HFF-Myc (cell line): ENCODE results near the gene DLGAP1.

Source experiments
- DNase-seq: peaks from one replicate; pipeline ENCODE4 v3.0.0-alpha.2; 2011; ENCODE audit warnings: low read depth; ENCODE audit errors: extremely low read depth
- H3K4me3 ChIP-seq: replicated peaks from 2 replicates; pipeline ENCODE4 v1.5.1; 2011; ENCODE audit warnings: low read depth, mild to moderate bottlenecking, control low read depth, low read length
- TF ChIP-seq, protein P1 (sequence below): IDR thresholded peaks from 2 replicates; pipeline ENCODE4 v1.5.1; 2012; ENCODE audit warnings: mild to moderate bottlenecking, low read depth, low read length, control low read depth; ENCODE audit errors: missing control alignments

DLGAP1 gene

DNA sequence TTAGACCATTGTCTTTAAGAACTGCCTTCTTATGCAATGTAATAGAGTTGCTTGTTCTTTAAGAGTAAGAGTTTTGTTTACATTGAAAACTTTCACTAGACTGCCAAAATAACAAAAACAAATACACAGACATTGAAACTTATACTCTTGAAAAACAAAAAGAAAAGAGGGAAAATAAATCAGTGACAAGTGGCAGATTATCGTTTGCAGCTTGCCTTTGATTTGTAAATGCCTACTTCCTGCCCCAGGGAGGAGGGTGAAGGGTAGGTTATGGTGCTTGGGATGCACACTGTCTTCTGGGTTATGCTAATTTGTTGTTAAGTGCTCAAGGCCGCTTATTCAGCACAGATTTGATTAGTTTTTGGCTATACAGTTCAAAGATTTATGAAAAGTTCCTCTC lies 806.5 kb downstream of the DLGAP1 start:
- TF ChIP-seq, protein P1, sequence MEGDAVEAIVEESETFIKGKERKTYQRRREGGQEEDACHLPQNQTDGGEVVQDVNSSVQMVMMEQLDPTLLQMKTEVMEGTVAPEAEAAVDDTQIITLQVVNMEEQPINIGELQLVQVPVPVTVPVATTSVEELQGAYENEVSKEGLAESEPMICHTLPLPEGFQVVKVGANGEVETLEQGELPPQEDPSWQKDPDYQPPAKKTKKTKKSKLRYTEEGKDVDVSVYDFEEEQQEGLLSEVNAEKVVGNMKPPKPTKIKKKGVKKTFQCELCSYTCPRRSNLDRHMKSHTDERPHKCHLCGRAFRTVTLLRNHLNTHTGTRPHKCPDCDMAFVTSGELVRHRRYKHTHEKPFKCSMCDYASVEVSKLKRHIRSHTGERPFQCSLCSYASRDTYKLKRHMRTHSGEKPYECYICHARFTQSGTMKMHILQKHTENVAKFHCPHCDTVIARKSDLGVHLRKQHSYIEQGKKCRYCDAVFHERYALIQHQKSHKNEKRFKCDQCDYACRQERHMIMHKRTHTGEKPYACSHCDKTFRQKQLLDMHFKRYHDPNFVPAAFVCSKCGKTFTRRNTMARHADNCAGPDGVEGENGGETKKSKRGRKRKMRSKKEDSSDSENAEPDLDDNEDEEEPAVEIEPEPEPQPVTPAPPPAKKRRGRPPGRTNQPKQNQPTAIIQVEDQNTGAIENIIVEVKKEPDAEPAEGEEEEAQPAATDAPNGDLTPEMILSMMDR: no peak
- DNase-seq: no peak
- no peak overlapping the region for H3K4me3 ChIP-seq

- DNase-seq: no peak
- TF ChIP-seq, protein P1: no peak
- H3K4me3 ChIP-seq: no peak overlapping the region
These were observed 806.9 kb downstream of the DLGAP1 start for GRCh38 chr18:3648200-3648599.

DNA sequence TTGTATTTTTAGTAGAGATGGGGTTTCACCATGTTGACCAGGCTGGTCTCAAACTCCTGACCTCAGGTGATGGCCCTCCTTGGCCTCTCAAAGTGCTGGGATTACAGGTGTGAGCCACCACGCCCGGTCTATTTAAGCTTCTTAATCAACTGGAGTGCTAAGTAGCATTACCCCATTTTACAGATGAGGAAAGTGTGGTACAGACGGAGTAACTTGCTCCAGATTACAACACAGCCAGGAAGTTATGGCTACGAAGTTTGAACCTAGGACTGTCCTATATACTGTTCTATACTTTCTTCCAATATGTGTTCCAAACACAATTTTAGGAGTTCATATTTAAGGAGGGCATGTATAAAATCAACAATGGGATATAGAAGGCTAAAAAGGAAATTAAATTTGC lies 807.5 kb downstream of the DLGAP1 start:
- TF ChIP-seq, protein P1: no peak
- DNase-seq: no peak
- H3K4me3 ChIP-seq: no peak overlapping the region

DNA sequence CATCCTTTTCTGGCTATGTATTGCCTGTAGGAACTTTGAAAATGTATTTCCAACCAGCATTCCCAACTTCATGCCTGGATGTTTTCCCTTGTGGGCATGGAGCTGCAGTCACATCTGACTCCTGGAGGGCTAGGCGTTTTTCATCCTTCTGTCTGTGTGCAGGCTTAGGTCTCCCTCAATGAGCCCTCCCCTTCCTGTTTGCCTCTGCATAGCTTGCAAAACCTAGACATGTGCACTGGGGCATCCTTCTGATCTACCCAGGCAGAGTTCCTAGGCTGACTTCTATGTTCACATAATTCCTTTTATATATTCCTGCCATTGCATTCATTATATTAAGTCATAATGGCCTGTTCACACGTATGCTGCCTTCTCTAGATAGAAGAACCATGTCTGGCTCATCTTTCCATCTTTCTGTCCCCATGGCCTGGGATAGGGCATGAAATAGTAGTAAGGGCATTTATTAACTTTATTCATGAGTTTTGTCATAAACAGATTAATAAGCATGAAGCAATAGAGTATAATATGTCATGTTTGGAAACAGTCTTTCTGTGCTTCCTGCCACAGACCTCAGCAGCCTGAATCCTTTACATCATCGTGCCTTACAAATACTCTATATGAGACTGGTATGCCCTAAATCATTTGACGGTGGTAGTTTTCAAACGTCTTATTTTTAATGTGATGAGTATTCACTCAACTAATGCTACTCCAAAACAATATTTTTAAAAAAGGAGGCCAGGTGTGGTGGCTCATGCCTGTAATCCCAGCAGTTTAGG lies 809.5 kb downstream of the DLGAP1 start:
- DNase-seq: no peak
- TF ChIP-seq, protein P1: no peak
- H3K4me3 ChIP-seq: no peak overlapping the region

DNA sequence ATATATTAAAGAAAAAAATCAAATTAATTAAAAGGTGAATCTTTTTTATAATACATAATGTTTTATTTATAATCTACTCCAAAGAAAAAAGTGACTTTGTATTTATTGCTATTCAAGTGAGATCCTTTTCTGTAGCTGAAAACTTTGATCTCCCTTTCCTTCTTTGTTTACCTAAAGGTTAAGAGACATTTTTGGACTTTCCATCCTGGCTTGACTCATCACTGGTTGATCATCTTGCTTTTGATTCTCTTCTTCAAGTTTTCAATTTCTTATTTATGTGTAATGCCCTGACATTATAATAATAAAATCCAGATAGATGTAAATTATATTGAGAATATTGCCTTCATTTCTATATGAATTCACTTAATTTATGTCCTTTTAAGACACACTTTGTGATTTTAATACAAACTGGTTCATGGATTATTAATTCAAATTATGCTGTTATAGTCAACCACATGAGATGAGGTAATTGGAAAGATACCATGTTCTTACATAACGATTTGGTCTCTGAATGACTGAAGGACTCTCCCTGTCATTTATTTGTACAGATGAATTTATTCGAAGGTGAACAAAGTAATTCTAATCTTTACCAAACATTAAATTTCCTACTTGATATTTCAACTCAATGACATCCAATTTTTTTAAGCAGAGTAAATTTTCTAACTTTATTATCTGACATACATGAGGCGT lies 820.7 kb downstream of the DLGAP1 start:
- TF ChIP-seq, protein P1: no peak
- DNase-seq: no peak
- H3K4me3 ChIP-seq: no peak overlapping the region

GRCh38 chr18:3631887-3632286 lies 823.2 kb downstream of the DLGAP1 start:
- no peak overlapping the region for H3K4me3 ChIP-seq
- DNase-seq: no peak
- TF ChIP-seq, protein P1: no peak
